ENCODE measurements around the gene SYNGR2.
"Not testable (repeated sequence)": the region's sequence is repeated elsewhere in the genome, so short reads cannot be mapped to it uniquely, and the experiment has no call there.

Gene SYNGR2

DNA sequence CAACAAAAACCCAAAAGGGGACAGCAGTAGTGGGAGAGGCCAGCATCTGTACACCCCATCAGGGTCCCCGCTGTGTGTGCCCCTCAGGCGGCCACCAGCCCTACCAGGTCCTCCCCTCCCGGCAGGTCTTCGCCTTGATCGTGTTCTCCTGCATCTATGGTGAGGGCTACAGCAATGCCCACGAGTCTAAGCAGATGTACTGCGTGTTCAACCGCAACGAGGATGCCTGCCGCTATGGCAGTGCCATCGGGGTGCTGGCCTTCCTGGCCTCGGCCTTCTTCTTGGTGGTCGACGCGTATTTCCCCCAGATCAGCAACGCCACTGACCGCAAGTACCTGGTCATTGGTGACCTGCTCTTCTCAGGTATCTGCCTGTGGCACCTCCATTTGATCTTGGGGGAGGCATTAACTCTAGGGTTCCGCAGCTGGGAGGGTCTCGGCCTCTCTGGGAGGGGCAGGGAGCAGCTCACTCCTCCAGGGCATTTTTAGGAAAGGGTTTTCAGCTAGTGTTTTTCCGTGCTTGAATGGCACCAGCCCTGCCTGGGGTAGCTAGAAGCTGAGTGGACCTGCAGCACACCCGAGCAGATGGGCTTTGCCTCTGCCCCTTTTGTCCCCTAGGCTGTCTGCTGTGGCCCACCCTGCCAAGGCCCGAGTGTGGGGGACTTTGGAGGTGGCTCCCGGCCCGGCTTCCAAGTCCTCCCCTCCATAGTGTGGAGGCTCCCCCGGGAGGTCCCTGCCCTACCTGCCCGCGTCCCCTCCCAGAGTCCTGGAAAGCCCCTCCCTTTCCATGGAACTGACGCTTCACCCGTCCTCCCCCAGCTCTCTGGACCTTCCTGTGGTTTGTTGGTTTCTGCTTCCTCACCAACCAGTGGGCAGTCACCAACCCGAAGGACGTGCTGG is 2.6 kb downstream of the SYNGR2 start:
- FAIRE-seq: no peak
- DNase-seq (ENCODE audit: low spot score): no peak

DNA sequence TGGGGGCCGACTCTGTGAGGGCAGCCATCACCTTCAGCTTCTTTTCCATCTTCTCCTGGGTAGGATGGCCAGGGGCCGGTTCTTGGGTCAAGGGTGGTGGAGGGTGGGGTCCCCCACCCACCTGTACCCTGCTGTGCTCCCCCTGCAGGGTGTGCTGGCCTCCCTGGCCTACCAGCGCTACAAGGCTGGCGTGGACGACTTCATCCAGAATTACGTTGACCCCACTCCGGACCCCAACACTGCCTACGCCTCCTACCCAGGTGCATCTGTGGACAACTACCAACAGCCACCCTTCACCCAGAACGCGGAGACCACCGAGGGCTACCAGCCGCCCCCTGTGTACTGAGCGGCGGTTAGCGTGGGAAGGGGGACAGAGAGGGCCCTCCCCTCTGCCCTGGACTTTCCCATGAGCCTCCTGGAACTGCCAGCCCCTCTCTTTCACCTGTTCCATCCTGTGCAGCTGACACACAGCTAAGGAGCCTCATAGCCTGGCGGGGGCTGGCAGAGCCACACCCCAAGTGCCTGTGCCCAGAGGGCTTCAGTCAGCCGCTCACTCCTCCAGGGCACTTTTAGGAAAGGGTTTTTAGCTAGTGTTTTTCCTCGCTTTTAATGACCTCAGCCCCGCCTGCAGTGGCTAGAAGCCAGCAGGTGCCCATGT is 3.3 kb downstream of the SYNGR2 start:
- FAIRE-seq; DNase-seq (ENCODE audit: low spot score): not testable (repeated sequence)

DNA sequence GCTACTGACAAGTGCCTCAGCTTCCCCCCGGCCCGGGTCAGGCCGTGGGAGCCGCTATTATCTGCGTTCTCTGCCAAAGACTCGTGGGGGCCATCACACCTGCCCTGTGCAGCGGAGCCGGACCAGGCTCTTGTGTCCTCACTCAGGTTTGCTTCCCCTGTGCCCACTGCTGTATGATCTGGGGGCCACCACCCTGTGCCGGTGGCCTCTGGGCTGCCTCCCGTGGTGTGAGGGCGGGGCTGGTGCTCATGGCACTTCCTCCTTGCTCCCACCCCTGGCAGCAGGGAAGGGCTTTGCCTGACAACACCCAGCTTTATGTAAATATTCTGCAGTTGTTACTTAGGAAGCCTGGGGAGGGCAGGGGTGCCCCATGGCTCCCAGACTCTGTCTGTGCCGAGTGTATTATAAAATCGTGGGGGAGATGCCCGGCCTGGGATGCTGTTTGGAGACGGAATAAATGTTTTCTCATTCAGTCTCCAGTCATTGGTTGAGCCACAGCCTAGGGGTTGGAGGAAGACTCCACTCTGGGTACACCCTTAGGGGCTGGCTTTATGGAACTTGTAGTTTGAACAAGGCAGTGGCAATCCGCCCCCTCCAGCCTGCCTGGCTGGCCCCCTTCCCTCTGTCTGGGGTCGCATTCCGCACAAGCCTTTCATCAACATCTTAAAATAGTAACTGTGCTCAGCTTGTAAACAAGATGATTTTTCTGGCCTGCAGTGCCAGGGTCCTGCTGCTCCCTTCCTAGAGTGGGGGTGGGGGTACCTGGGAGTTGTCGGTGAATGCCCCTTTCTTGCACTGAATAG is 4.1 kb downstream of the SYNGR2 start:
- FAIRE-seq (no peak), DNase-seq (ENCODE audit: low spot score) (no peak)

DNA sequence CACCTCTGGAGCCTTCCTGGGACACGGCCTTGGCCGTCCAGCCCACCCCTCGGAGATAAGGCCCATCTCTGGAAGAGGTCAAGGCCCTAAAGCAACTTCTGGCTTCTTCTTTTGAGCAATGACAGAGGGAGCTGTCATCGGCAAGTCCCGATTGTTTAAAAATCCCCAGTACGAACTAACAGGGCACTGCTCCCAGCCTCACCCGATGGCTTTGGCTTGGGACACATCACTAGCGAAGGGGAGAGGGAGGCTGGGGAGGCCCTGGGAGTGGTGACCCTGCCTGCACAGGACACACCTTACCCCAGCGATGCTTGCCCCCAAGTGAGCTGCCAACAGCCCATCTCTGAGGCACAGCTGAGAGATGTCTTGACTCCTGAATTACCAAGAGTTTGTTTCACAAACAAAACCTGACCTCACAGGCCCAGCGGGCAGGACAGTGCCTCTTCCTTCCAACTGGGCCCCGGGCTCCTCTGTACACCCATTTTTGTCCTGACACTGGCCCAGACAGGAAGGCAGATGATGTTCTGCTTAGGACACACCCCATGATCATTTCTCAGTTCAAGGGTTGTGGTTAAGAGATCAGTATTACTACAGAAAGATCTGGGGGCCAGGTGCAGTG is 4.8 kb downstream of the SYNGR2 start:
- FAIRE-seq (no peak), DNase-seq (ENCODE audit: low spot score) (no peak)

DNA sequence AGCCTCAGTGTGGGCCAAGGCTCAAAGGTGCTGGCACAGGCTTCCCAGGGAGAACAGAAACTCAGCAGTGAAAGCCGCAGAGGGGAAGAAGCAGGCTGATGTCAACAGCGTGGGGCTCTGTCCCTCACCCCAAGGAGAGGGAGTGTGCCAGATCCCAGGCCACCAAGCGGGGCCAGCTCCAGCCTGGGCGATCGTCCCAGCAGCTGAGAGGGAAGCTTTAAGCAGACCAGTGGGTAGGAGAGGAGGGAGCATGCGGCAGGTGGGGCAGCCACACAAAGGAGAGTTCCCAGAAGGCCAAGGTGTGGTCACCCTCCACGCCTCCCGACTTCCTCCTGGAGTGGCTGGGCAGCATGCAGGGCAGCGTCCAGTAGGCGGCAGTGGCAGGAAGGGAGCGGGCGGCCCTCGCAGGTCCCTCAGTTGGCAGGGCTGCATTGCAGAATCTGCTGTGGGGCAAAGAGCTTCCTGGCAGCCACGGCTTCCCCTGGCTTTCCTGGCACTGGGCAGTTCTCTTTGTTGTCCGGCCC is 6.0 kb downstream of the SYNGR2 start:
- DNase-seq (ENCODE audit: low spot score): no peak

DNA sequence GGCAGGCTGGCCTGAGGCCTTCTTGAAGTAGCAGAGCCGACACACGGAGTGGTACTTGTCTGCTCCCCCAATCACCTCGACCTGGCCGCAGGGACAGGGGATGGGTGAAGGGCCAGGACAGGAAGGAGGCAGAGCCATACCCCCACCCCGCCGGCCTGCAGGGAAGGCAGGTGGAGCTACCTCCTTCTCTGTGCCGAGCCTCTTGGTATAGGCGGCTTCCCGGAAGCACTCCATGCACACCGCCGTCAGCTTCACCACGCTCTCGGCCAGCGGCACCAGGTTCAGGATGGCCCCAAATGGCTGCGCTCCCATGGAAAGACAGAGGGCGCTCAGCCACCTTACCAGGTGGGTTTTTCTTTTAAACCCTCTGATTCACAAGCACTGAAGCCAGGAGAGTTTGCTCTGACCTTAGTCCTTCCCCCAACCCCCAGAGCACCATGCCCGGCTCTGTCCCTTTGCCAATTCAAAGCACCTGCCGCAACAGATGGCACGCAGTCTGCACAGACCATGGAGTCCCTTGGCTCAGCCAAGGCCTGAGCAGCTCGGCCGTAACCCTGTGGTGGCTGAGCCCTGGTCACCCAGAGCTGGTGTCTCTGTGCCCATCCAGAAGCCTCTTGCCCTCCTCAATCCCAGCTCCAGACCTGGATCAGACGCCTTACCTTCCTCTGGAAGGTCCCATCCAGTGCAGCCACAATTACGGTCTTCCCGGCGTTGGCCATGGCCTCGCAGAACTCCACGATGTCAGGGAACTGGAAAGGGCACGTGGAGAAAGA is 6.7 kb downstream of the SYNGR2 start:
- DNase-seq (ENCODE audit: low spot score) (no peak), FAIRE-seq (no peak)

More for the DNA sequence above, 6.0 kb downstream of the SYNGR2 start:
- no peak for FAIRE-seq

DNA sequence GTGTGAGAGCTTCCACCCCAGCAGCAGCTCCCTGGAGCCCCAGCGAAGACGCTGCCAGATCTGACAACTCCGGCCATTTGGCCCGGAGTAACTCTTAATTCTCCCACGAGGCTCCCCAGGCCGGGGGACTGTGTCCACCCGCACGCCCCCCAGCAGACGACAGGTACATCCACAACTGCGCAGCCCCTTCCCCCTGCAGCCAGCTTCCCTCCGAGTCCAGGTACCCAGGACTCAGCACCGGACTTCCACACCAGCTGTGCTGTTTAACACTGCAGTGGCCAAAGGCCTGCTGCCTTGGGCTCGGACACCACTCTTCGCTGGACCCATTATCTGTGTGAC is 7.2 kb downstream of the SYNGR2 start:
- FAIRE-seq (no peak), DNase-seq (ENCODE audit: low spot score) (no peak)

DNA sequence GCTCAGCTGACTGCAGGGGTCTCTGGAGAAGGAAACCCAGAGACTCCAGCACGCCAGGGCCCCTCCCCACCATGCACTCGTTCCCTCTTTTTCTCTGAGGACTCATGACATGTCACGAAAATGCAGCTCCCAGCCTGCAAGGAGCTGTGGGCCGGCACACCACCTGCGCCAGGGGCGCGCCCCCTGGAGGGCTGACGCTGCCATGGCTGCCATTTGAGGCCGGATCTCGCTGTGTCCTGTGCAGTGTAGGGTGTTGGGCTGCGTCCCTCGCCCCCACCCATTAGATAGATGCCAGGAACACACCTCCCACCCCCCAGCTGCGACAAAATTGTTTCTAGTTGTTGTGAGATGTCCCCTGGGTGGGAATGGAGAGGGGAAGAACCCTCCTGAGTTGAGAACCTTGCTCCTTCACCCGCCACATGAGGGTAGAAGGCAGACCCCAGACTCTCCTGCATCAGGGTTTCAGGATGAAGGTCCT is 8.2 kb downstream of the SYNGR2 start:
- FAIRE-seq: no peak
- no peak for DNase-seq (ENCODE audit: low spot score)

DNA sequence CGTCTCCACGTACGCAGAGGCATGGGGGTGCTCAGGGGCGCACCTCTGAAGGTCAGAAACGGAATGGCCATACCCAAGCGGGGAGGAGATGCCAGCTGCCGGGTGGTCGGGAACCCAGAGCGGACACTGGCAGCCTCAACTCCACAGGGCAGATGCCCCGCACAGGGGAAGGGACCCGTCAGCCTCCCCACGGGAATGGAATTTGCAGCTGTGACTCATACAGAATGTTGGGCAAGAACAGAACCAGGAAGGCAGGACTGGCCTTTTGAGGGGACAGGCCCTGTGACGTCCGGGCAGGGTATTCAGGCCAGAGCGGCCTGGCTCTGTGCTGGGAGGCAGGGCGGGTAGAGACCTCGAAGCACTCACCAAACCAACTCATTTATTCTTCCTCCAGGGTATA is 11.0 kb downstream of the SYNGR2 start:
- no peak for DNase-seq (ENCODE audit: low spot score)
- no peak for FAIRE-seq

DNA sequence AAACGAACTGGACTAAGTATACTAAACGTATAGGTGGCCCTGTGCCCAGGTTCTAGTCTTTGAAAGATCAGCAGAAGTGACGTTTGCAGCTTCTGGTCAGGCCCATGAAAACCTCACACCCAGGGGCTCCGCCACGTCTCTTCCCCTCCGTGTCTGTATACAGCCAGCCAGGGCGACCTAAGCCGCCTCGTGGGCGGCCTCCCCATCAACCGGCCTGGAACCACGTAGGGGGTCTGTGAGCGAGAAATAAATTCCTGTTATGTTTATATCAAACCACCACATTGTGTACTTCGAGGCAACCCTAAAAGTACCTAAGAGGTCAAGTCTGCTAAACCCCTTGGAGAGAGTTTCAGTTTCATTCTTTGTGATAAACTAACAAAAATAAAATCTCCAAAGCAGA is 11.7 kb downstream of the SYNGR2 start:
- no peak for FAIRE-seq

DNA sequence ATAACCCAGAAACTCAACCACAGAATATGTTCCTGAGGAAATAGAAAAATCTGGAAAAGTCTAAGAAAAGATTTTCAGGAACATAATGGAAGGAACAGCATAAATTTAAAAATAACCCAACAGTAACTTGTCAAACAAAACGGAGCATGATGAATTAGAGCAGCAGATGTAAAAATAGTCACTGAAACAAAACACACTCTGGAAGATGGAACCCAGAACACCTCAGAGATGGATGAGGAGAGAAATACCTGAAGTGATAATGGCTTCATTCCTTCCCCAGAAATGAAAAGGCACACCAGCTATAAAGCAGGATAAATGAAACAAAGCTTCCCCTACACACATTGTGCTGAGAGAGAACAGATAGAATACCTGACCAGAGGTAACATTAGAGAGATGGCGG is 12.1 kb downstream of the SYNGR2 start:
- FAIRE-seq (no peak), DNase-seq (ENCODE audit: low spot score) (no peak)

More for the DNA sequence above, 11.7 kb downstream of the SYNGR2 start:
- DNase-seq (ENCODE audit: low spot score): no peak

DNA sequence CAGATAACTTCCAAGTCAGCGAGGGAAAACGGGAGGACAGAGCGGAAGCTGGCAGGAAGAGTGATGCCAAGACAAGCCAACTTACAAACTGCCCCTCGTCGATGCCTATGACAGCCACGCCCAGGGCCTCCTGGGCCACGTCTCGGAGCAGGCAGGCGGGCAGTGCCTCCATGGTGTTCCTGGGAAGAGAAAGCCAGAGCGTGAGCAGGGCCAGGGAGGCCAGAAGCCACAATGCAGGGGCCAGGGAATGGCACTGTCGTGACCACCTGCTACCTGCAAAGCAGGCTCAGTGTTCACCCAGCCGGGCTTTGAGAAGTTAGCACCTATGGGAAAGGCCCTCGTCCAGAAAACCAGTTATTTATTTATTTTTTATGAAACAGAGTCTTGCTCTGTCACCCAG is 14.1 kb downstream of the SYNGR2 start:
- FAIRE-seq (no peak), DNase-seq (ENCODE audit: low spot score) (no peak)

DNA sequence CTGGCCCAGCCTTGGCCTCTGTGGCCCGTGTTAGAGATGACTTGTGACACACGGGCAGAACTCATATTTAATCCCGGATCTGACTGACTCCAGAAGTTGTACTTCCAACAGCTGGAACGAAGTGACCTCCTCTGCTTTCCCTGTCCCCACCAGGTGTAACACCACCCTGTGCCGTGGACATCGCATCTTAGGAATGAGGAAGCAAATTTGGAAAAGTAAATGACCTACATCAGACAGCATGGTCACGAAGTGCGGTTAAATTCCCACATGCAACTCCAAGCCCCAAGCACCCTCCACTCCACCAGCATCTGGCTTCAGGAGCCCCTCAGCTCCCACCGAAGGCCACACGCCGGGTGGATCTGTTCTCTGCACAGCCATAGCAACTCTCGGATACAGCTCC is 15.5 kb downstream of the SYNGR2 start:
- FAIRE-seq: no peak
- no peak for DNase-seq (ENCODE audit: low spot score)

DNA sequence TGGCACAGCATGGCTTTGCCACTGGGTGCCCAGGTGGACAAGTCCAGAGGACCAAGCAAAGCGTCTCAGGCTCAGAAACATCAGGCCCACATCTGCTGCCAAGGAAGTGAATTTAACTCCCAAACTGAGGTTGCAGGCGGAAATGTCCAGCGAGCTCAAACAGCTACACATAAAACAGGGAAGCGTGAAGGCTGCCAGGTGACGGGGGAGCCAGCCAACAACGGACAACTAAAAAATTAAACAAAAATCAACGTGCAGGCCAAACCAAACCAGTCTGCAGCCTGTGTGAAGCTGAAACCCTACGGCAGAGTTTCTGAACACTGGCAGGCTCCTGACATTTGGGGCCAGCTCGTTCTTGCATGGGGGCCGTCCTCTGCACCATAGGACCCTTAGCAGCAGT is 16.0 kb downstream of the SYNGR2 start:
- FAIRE-seq: no peak

DNA sequence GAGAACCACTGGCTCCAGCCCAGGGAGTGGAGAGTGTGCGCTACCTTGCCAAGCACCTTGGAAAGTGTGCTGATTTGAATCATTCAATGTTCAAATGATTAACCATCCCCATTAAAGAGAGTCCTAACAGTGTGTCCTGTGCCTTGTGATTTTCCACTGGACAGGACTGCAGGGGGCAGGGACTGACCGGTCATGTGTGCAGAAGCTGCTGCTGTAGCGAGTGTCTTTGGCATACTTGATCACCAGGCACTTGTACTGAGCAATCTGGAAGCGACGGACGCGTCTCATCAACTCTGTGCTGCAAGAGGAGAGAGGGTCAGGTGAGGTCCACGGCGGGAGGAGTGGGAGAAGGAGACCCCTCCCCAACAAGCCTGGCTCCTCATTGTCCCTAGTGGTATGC is 16.5 kb downstream of the SYNGR2 start:
- DNase-seq (ENCODE audit: low spot score): peak; percentile 39
- FAIRE-seq: peak; percentile 81

More for the DNA sequence above, 16.0 kb downstream of the SYNGR2 start:
- no peak for DNase-seq (ENCODE audit: low spot score)

DNA sequence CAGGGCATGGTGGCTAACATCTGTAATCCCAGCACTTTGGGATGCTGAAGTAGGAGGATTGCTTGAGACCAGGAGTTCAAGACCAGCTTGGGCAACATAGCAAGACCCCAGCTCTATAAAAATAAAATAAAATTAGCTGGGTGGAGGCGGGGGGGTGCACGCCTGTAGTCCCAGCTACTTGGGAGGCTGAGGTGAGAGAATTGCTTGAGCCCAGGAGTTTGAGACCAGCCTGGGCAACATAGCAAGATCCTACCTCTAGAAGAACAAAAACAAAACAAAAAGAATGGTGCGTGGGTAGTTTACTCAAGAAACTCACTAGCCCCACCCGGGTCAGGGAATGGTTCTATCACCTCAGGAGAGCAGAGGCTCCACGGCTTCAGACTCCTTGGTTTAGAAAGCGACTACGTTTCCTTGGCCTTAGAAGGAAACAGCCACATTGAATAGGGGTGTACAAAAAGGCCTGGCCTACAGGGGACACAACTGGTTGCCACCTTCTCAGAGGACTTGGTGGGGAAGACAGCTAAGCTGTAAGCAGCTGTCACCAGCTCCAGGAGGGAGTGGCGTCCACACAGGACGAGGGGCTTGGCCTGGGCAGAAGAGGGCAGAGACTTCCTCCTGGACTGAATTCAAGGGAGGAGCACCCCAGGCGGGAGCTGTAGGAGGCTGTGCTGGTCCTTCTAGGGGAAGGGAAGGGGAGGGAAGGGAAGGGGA is 17.8 kb downstream of the SYNGR2 start:
- no peak for FAIRE-seq
- DNase-seq (ENCODE audit: low spot score): peak; percentile 62

DNA sequence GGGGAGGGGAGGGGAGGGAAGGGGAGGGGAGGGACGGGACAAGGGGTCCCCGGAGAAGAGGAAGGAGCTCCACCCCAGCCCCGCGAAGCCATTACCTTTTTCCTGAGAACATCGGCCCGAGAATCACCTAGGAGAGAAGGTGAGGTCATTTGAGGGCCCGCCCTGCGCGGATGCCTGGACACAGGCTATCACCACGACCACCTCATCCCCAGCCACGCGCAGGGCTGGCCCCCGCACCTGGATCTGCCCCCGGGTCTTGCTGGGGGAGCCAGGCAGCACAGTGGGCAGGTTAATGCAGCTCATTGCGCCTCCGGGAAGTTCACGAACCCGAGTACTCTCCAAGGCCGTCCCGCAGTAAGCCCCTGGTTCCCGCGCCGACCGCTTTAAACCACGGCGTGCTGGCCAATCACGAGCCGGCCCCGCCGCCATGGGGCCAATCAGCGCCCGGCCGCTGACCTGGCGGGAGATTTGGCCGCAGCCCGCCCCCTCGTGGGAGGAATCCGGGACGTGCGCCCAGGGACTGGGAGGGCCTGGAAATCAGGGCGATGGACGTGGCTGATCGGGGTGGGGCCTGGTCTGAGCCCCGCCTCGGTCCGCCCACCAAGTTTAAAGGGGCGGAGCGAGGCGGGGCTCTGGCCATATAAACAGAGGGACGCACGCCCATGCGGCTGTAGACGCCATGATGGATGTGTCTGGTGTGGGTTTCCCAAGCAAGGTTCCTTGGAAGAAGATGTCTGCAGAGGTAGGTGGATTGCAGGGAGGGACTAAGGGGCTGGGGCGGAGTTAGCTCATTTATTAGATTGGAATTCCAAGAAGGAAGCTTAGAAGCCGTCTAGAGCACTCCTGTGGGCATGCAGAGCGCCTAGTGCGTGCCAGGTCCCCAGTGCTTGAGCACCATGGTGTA is 18.6 kb downstream of the SYNGR2 start, which contains the start of the genes AFMID and TK1:
Gene AFMID, plus strand, starts transcription at position 671 of the 904 bp plus-strand sequence. Its CDS starts 9 bp downstream, at position 680.
Gene TK1, minus strand, starts transcription at position 361 of the 904 bp plus-strand sequence. Its CDS starts 58 bp downstream, at position 303.
- FAIRE-seq (peak; percentile 89), DNase-seq (ENCODE audit: low spot score) (peak; percentile 94)

DNA sequence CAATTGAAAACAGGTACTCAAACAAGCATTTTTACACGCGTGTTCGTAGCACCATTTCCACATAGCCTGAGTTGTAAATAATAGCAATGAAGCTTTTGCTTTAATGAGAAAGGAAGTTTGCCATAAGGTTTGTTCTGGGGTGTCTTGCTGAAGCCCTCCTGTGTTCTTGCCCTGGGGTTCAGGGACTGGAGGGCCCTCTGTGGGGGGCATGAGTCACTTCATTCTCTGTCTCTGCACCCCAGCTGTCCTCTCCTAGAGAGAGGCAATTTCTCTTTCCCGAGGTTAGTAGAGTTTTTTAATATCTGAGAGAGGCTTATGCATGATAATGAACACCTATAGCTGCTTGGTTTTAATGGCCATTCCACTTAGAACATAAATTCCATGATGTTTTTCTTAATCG is 28.3 kb downstream of the SYNGR2 start:
- DNase-seq (ENCODE audit: low spot score) (no peak), FAIRE-seq (no peak)

Measured in RCC 7860 (cell line).